Measurements from ENCODE around the gene NOP14. TPM values are rescaled to one million over a fixed set of nuclear protein-coding genes. Genes with fewer than 3 reads are reported as not detected.

The NOP14 gene
- polyA plus RNA-seq (2011; rRNA removed) = 7.1 and 8.2 TPM in 2 replicates
- 6.1 and 11.8 TPM in 2 replicates for polyA minus RNA-seq (2011; rRNA and poly(A)+ RNA removed)

GRCh38 chr4:2963175-2963965 is at the start of gene NOP14, which contains the start of gene GRK4:
Gene NOP14 (minus strand): TSS chr4:2963406. CDS start chr4:2963319, 87 bp downstream.
Gene GRK4 (plus strand): TSS chr4:2963571. CDS start chr4:2964071, 500 bp downstream.
- peak; percentile 89 for DNase-seq (ENCODE audit: low read depth)

GRCh38 chr4:3011456-3012220 is 48.4 kb upstream of the NOP14 start:
- no peak for TF ChIP-seq CTCF (IDR thresholded peaks at IDR 0.05; ENCODE audit: insufficient read depth, low read depth, low read length)
- ChIA-PET POLR2A (no interaction called here), CTCF (no interaction called here)
- DNase-seq (ENCODE audit: low read depth) = no peak
- peaks cover 3% of the 10 kb centered on the region for H3K27me3 ChIP-seq (ENCODE audit: control insufficient read depth, insufficient read depth, low read length)
- no peaks in the 10 kb centered on the region for H3K36me3 ChIP-seq (ENCODE audit: control insufficient read depth, insufficient read depth, low read length)
- no peak overlapping the region for H3K4me3 ChIP-seq (ENCODE audit: low read depth, low read length)

More at GRCh38 chr4:2963175-2963965, at the start of gene NOP14, which contains the start of gene GRK4:
- ChIA-PET CTCF (interaction anchor here (0.7 to 2.8 kb wide), 15 partner anchors 9 to 204 kb away, joined by 3 to 10 read pairs (median 4); no protein-coding TSS in a partner anchor), POLR2A (interaction anchor here (0.6 to 0.7 kb wide), 2 partner anchors 15 to 1123 kb away, joined by 3 to 5 read pairs; no protein-coding TSS in a partner anchor)
- peaks cover 2% of the 10 kb centered on the region for H3K36me3 ChIP-seq (ENCODE audit: control insufficient read depth, insufficient read depth, low read length)
- H3K4me3 ChIP-seq (ENCODE audit: low read depth, low read length) = peak within 1 kb of the TSS; percentile 74
- H3K27me3 ChIP-seq (ENCODE audit: control insufficient read depth, insufficient read depth, low read length) = no peaks in the 10 kb centered on the region
- peak; percentile 23; the same call in 1 of the 2 replicates for TF ChIP-seq CTCF (IDR thresholded peaks at IDR 0.05; ENCODE audit: insufficient read depth, low read depth, low read length)

GRCh38 chr4:3010998-3011397 is 47.8 kb upstream of the NOP14 start:
- TF ChIP-seq CTCF (IDR thresholded peaks at IDR 0.05; ENCODE audit: insufficient read depth, low read depth, low read length) = no peak
- Histone ChIP-seq H3K36me3 (ENCODE audit: control insufficient read depth, insufficient read depth, low read length) (no peaks in the 10 kb centered on the region), H3K4me3 (ENCODE audit: low read depth, low read length) (no peak overlapping the region), H3K27me3 (ENCODE audit: control insufficient read depth, insufficient read depth, low read length) (peaks cover 3% of the 10 kb centered on the region)
- POLR2A ChIA-PET = no interaction called here
- peak; percentile 91 for DNase-seq (ENCODE audit: low read depth)
- CTCF ChIA-PET = interaction anchor here (2.4 kb wide), 1 partner anchor 33 kb away, joined by 10 read pairs; no protein-coding TSS in a partner anchor

GRCh38 chr4:3010577-3010976 is 47.4 kb upstream of the NOP14 start:
- no peak for DNase-seq (ENCODE audit: low read depth)
- Histone ChIP-seq H3K36me3 (ENCODE audit: control insufficient read depth, insufficient read depth, low read length) (no peaks in the 10 kb centered on the region), H3K4me3 (ENCODE audit: low read depth, low read length) (no peak overlapping the region), H3K27me3 (ENCODE audit: control insufficient read depth, insufficient read depth, low read length) (peaks cover 3% of the 10 kb centered on the region)
- TF ChIP-seq CTCF (IDR thresholded peaks at IDR 0.05; ENCODE audit: insufficient read depth, low read depth, low read length) = no peak
- ChIA-PET CTCF (interaction anchor here (2.4 kb wide), 1 partner anchor 32 kb away, joined by 10 read pairs; no protein-coding TSS in a partner anchor), POLR2A (no interaction called here)
